DND-41 (cell line): ENCODE measurements around the gene RND1.

Source experiments
- EZH2 ChIP-seq: IDR thresholded peaks from 3 replicates; pipeline ENCODE4 v1.6.1; 2012; ENCODE audit warnings: borderline replicate concordance, low read depth, mild to moderate bottlenecking, moderate library complexity, low read length, inconsistent platforms; ENCODE audit not compliant: severe bottlenecking
- TF ChIP-seq, protein P1 (sequence below): IDR thresholded peaks from 2 replicates; pipeline ENCODE4 v1.5.1; 2012; ENCODE audit warnings: borderline replicate concordance, low read length, moderate library complexity, mild to moderate bottlenecking; ENCODE audit not compliant: poor library complexity, severe bottlenecking; ENCODE audit errors: extremely low read depth

- TF ChIP-seq, protein P1, sequence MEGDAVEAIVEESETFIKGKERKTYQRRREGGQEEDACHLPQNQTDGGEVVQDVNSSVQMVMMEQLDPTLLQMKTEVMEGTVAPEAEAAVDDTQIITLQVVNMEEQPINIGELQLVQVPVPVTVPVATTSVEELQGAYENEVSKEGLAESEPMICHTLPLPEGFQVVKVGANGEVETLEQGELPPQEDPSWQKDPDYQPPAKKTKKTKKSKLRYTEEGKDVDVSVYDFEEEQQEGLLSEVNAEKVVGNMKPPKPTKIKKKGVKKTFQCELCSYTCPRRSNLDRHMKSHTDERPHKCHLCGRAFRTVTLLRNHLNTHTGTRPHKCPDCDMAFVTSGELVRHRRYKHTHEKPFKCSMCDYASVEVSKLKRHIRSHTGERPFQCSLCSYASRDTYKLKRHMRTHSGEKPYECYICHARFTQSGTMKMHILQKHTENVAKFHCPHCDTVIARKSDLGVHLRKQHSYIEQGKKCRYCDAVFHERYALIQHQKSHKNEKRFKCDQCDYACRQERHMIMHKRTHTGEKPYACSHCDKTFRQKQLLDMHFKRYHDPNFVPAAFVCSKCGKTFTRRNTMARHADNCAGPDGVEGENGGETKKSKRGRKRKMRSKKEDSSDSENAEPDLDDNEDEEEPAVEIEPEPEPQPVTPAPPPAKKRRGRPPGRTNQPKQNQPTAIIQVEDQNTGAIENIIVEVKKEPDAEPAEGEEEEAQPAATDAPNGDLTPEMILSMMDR: no peak
- no peak for TF ChIP-seq EZH2
These were observed 49.4 kb downstream of the RND1 start for GRCh38 chr12:48816143-48816854.
